Activated T-cell treated with anti-CD3 and anti-CD28 coated beads, Interleukin-2, amount 50 U/mL, for 72 hours (primary cell): ENCODE results near the gene CDC25B. TPM values are rescaled to one million over a fixed set of nuclear protein-coding genes. Genes with fewer than 3 reads are reported as not detected.
A peak's percentile ranks its signal among the peaks of the same experiment; 100 is the strongest.

Experiments
- ATAC-seq, 2 donors: fragments of 150-1000 bp; cut with Tn5 transposase; replicated peaks in 1 of 2; 2 replicates each; pipeline ENCODE4 v1.10.0; 2021; ENCODE audit warnings: moderate library complexity in 2 of 2, mild to moderate bottlenecking in 1 of 2
- DNase-seq, 2 donors: peaks; one replicate each; pipeline ENCODE4 v3.0.0; 2021 to 2022; ENCODE audit warnings: mixed read lengths in 1 of 2
- H3K27ac Mint-ChIP-seq: one replicate; pipeline ENCODE4 v1.8.0; 2022; ENCODE audit warnings: mild to moderate bottlenecking, moderate library complexity, mixed read lengths
- H3K27me3 Mint-ChIP-seq: one replicate; pipeline ENCODE4 v1.8.0; 2022; ENCODE audit warnings: low read depth, mixed read lengths
- H3K36me3 Mint-ChIP-seq, 2 donors: one replicate each; pipeline ENCODE4 v1.8.0; 2022; ENCODE audit warnings: mixed read lengths in 2 of 2, mild to moderate bottlenecking in 1 of 2; ENCODE audit not compliant: insufficient read depth in 2 of 2
- H3K4me1 Mint-ChIP-seq: one replicate; pipeline ENCODE4 v1.8.0; 2022; ENCODE audit warnings: low read depth, mixed read lengths
- H3K4me3 Mint-ChIP-seq, 2 donors: one replicate each; pipeline ENCODE4 v1.8.0; 2022; ENCODE audit warnings: mild to moderate bottlenecking in 2 of 2, mixed read lengths in 2 of 2, moderate library complexity in 2 of 2
- H3K9me3 Mint-ChIP-seq, 2 donors: one replicate each; pipeline ENCODE4 v1.8.0; 2022; ENCODE audit warnings: mixed read lengths in 2 of 2
- total RNA-seq, 2 donors: library from RNA; stranded (reverse); gene quantifications; one replicate each; pipeline ENCODE4 v1.2.3, GENCODE V29; 2022

Gene CDC25B
- total RNA-seq, 2 donors from 2014 or later = 121 to 128 TPM

GRCh38 chr20:3767427-3768341 is 28.4 kb upstream of the CDC25B start, which contains the start of gene ADISSP:
Gene ADISSP, minus strand, starts transcription at chr20:3767753. Its CDS starts 7,653 bp downstream, at chr20:3760100.
- DNase-seq (peak; percentile 99), ATAC-seq (peak; percentile 92)
- Mint-ChIP-seq H3K4me3 (peak within 1 kb of the TSS; percentile 93 to 94), H3K36me3 (peaks cover 0 to 1% of the 10 kb centered on the region in 2 donors), H3K27ac (peak within 1 kb of the TSS; percentile 74), H3K4me1 (peaks cover 36% of the 10 kb centered on the region), H3K27me3 (no peaks in the 10 kb centered on the region), H3K9me3 (no peaks in the 10 kb centered on the region)

DNA sequence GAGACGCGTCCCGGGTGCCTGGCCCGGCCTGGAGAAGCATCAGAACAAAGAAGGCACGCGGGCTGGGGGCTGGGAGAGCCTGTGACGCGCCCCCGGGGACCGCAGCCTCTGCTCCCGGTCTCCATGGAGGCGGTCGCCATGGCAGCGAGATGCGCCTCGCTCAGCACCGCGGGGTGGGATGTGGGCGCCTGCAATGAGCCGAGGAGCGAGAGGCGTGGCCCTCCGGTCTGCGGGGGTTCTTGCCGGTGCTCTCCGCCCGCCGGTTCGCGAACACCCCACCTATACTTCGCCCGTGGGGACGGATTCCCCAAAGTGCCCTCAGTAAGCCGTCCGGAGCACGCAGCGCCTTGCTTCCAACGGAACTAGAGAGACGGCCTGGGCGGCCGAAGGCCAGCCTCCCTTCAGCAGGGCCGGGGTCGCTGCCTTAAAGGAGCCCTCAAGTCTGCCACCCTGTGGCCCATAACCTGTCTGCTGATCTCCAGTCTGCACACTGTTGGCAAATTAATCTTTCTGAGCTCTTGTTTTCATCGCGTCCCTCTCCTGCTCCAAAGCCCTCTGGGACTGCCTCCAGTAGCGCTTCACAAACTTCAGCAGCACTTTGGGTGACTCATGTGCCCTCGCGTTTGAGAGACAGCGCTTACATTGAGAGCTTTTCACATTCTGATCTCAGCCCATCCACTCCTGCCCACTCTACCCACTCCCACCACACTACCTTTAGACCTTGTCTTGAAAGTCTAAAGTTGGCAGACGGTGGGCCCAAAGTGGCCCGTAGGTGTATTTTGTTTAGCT is 27.6 kb upstream of the CDC25B start:
- H3K27me3 Mint-ChIP-seq = no peaks in the 10 kb centered on the region
- H3K36me3 Mint-ChIP-seq = peaks cover 0 to 1% of the 10 kb centered on the region in 2 donors
- peak; percentile 62 to 68 for ATAC-seq
- H3K4me3 Mint-ChIP-seq = peak overlapping the region; percentile 81 to 94
- no peaks in the 10 kb centered on the region for H3K9me3 Mint-ChIP-seq
- peaks cover 36% of the 10 kb centered on the region for H3K4me1 Mint-ChIP-seq
- peak overlapping the region; percentile 74 for H3K27ac Mint-ChIP-seq
- DNase-seq = peak; percentile 81 to 86

DNA sequence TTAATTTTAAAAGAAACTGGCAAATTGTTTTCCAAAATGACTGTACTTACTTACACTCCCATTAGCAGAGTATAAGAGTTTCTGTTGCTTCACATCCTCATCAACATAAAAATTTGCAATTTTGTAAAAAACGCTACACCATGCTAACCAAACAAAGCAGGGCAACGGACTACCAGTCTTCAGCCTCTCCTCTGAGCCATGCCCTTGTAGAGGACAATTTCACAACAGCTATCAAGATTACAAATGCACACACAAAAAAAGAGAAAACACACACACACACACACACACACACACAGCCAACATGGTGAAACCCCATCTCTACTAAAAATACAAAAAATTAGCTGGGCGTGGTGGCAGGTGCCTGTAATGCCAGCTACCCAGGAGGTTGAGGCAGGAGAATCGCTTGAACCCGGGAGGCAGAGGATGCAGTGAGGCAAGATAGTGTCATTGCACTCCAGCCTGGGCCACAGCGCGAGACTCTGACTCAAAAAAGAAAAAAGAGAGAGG is 24.5 kb upstream of the CDC25B start:
- no peaks in the 10 kb centered on the region for H3K9me3 Mint-ChIP-seq
- H3K27me3 Mint-ChIP-seq = no peaks in the 10 kb centered on the region
- no peak for ATAC-seq
- peaks cover 22% of the 10 kb centered on the region for H3K4me1 Mint-ChIP-seq
- H3K36me3 Mint-ChIP-seq = peaks cover 0 to 1% of the 10 kb centered on the region in 2 donors
- no peak overlapping the region for H3K27ac Mint-ChIP-seq
- no peak overlapping the region for H3K4me3 Mint-ChIP-seq
- DNase-seq = no peak

DNA sequence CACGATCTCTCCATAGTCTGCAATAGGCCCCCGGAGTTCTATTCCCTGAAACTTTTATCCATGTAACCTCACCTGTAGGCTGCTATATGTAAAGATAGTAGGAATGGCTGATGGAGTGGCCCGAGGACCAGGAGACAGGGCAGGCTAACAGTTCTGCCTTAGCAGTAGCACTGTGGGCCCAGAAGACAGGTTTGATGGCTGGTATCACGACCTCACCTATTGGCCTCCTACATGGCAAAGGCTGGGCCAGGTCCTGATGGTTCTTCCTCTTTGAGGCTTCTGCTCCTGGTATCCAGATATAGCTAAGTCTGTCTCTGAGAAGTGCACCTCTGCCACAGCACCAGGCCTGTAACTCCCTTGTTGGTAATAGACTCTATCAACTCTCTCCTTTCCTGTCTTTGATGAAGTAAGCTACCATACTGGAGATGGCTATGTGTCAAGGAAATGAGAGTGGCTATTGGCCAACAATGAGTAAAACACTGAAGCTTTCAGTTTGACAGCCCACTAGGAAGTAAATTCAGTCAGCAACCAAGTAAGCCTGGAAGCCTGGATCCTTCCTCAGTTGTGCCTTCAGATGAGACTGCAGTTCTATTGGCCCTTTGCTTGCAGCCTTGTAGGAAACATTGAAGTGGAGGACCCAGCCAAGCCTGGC is 20.5 kb upstream of the CDC25B start:
- ATAC-seq (peak in 1 of 2 donors; percentile 46), DNase-seq (no peak)
- peaks cover 20% of the 10 kb centered on the region for H3K27me3 Mint-ChIP-seq
- no peak overlapping the region for H3K27ac Mint-ChIP-seq
- H3K9me3 Mint-ChIP-seq = no peaks in the 10 kb centered on the region
- H3K4me3 Mint-ChIP-seq = no peak overlapping the region
- peaks cover 15% of the 10 kb centered on the region for H3K4me1 Mint-ChIP-seq
- H3K36me3 Mint-ChIP-seq = no peaks in the 10 kb centered on the region

DNA sequence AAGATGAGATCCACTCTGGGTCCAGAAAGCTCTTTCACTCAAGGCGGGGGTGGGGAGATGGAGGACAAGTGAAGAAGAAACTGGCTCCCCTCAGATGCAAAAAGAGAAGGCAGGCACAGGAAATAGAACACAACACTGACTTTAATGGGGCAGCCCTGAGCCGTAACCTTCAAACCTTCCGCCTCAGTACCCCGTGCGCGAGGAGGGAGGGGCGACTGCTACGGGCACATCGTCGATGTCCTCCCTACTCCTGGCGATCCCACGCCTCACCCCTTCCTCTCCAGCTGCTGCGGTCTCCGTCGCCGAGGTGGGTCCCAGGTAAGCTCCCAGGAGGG is 18.8 kb upstream of the CDC25B start:
- Mint-ChIP-seq H3K4me3 (peak overlapping the region; percentile 85 to 87), H3K4me1 (peaks cover 33% of the 10 kb centered on the region), H3K27me3 (peaks cover 20% of the 10 kb centered on the region), H3K9me3 (no peaks in the 10 kb centered on the region), H3K27ac (no peak overlapping the region), H3K36me3 (no peaks in the 10 kb centered on the region)
- ATAC-seq = peak; percentile 53 to 55
- peak in 1 of 2 donors; percentile 29 for DNase-seq

DNA sequence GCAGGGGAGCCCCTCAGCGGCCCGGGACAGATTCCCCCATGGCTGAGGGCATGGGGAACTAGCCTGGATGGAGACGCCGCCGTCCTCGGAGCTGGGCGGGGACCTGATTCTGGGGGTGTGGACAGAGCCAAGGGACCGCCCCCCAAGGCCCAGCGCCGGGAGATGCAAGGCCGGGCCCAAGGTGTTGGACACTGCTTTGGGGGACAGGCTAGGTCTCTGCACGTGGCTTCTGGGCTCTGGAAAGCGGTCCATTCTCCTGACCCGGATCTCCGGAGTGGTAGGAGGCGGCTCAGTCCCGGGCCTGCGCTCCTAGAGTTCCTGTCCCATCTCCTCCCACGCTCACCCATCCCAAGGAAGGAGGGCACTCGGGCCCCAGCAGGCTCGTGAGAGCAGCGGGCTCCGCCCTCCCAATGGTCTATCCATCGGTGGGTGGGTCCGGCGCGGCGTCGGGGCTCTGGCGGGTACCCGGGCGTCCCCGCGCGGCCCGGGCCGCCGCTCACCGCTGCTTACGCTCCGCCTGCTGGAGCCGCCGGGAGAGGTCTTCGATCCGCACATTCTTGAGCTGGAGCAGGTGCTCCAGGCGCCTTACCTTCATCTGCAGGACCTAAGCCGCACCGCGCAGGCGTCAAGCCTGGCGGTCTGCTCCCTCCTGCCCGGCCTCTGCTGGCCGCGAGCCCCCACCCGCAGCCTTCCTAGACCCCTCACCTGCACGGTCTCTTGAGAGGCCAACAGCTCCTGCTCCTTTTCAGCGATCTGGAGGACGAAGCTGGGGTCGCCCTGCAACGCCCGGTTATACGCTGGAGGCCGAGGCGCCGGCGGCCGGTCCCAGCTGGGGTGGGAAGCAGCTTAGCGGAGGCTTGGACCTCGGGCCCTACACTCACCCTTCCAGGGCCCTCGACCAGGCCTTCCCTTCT is 18.1 kb upstream of the CDC25B start:
- H3K4me1 Mint-ChIP-seq = peaks cover 38% of the 10 kb centered on the region
- no peak overlapping the region for H3K27ac Mint-ChIP-seq
- peaks cover 20% of the 10 kb centered on the region for H3K27me3 Mint-ChIP-seq
- H3K4me3 Mint-ChIP-seq = peak overlapping the region; percentile 85 to 87
- no peaks in the 10 kb centered on the region for H3K36me3 Mint-ChIP-seq
- DNase-seq (peak; percentile 58 to 60), ATAC-seq (peak; percentile 79)
- no peaks in the 10 kb centered on the region for H3K9me3 Mint-ChIP-seq

GRCh38 chr20:3778976-3779375 is 17.1 kb upstream of the CDC25B start:
- H3K4me3 Mint-ChIP-seq = peak overlapping the region; percentile 85 to 87
- DNase-seq (no peak), ATAC-seq (no peak)
- peaks cover 47% of the 10 kb centered on the region for H3K4me1 Mint-ChIP-seq
- H3K36me3 Mint-ChIP-seq = no peaks in the 10 kb centered on the region
- no peaks in the 10 kb centered on the region for H3K9me3 Mint-ChIP-seq
- H3K27me3 Mint-ChIP-seq = peaks cover 20% of the 10 kb centered on the region
- H3K27ac Mint-ChIP-seq = no peak overlapping the region

- H3K4me1 Mint-ChIP-seq = peaks cover 61% of the 10 kb centered on the region
- peak; percentile 40 to 42 for DNase-seq
- H3K9me3 Mint-ChIP-seq = no peaks in the 10 kb centered on the region
- ATAC-seq = peak; percentile 39 to 44
- no peak within 1 kb of the TSS for H3K27ac Mint-ChIP-seq
- peaks cover 2% of the 10 kb centered on the region in 2 donors for H3K36me3 Mint-ChIP-seq
- H3K27me3 Mint-ChIP-seq = peaks cover 20% of the 10 kb centered on the region
- peak within 1 kb of the TSS; percentile 79 to 81 for H3K4me3 Mint-ChIP-seq
Measured at GRCh38 chr20:3781153-3781910, 14.8 kb upstream of the CDC25B start, which contains the start of gene SPEF1. Gene SPEF1, minus strand, starts transcription at chr20:3781448. Its CDS starts 161 bp downstream, at chr20:3781287.

DNA sequence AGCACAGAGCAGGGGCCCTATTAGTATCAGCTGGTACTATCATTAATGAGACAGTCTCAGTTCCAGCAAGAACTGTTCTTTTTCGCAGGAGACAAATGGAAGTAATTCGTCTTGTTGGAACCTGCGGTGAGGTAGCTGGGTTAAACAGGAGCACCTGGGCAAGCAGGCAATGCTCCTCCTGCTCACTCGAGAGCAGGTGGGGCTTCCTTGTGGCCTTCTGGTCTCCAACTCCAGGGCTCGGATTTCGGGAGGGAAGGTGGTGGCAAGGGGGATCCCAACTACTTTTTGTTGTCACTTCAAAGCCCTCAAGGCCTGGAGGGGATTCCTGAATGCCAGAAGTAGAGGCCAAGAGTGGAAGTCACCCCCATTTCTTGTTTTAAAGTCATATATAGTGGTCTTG is 13.5 kb upstream of the CDC25B start:
- DNase-seq = no peak
- H3K36me3 Mint-ChIP-seq = peaks cover 2% of the 10 kb centered on the region in 2 donors
- peaks cover 12% of the 10 kb centered on the region for H3K27me3 Mint-ChIP-seq
- no peak overlapping the region for H3K27ac Mint-ChIP-seq
- peaks cover 55% of the 10 kb centered on the region for H3K4me1 Mint-ChIP-seq
- ATAC-seq = no peak
- H3K4me3 Mint-ChIP-seq = no peak overlapping the region
- no peaks in the 10 kb centered on the region for H3K9me3 Mint-ChIP-seq

DNA sequence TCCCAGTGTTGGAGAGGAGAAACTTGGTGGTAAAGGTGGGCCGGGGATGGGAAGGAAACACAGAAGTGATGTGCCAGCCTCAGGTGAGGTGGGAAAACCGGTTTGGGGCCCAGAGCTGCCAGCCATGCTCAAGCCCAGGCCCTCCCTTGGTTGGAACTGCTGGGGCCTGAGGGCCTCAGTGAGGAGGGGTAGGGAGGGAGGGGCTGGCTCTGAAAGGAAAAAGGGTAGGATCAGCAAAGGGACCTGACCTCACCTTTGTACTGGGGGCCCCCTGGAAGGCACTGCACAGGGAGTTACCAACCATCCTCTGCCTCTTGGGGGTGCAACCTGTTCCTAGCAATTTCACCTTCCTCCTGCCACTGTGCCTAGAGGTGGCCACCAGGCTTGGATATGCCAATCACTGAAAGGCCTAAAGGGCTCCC is 13.0 kb upstream of the CDC25B start:
- Mint-ChIP-seq H3K36me3 (peaks cover 2% of the 10 kb centered on the region in 2 donors), H3K4me1 (peaks cover 57% of the 10 kb centered on the region), H3K4me3 (peak overlapping the region in 1 of 2 donors; percentile 31), H3K9me3 (no peaks in the 10 kb centered on the region), H3K27me3 (peaks cover 12% of the 10 kb centered on the region), H3K27ac (no peak overlapping the region)
- ATAC-seq = no peak
- DNase-seq = no peak

DNA sequence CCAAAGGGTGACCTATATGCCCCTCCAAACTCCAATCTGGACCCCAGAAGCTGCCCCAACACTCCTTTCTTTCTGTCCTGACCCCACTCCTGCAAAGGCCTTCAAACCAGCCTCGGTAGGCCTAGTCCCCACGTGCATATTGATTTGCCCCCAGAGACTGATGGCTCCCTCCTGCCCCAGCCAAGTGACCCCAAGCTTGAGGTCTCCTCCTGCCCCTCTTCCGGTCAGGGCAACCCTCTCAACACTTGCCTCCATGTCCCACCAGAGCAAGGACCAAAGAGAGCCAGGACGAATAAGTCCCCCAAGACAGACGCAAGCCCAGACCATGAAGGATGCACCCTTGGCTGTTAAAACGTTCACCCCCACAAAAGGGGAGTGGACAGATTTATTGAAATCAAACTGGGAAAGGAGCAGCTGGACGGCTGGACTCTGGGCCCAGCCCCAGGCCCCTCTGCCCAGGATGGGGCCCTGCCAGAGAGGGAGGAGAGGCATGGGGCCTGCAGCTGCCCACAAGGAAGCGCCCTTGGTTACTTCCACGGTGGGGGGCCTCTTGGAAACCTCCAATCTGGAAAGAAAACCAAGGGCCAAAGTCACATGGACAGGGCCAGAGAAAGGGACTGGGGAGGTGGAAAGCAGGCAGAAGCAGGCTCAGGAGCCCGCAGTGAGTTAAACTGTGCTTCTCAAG is 12.5 kb upstream of the CDC25B start:
- Mint-ChIP-seq H3K4me3 (peak overlapping the region in 1 of 2 donors; percentile 31), H3K36me3 (peaks cover 2% of the 10 kb centered on the region in 2 donors), H3K27ac (no peak overlapping the region), H3K9me3 (no peaks in the 10 kb centered on the region), H3K27me3 (peaks cover 12% of the 10 kb centered on the region), H3K4me1 (peaks cover 62% of the 10 kb centered on the region)
- ATAC-seq (no peak), DNase-seq (no peak)
